Dermis microvascular lymphatic vessel endothelial cell (primary cell): ENCODE measurements around the gene DLGAP1. TPM values are rescaled to one million over a fixed set of nuclear protein-coding genes. Genes with fewer than 3 reads are reported as not detected.
"Not testable (repeated sequence)": the region's sequence is repeated elsewhere in the genome, so short reads cannot be mapped to it uniquely, and the experiment has no call there.

Source experiments
- DNase-seq, 2 donors: peaks; one replicate each; pipeline versions ENCODE4 v3.0.0 to v3.0.0-alpha.2; 2010; ENCODE audit warnings: low read depth in 2 of 2
- total RNA-seq: library from RNA; depleted of rRNA; stranded (reverse); fragments of >200 nt; gene quantifications from 2 replicates; pipeline ENCODE4 v1.2.1, GENCODE V29; 2014

The DLGAP1 gene
- total RNA-seq, 1 donor from 2014 or later = 0.13 TPM

GRCh38 chr18:3481696-3482210 lies 973.4 kb downstream of the DLGAP1 start:
- DNase-seq = peak in 1 of 2 donors; percentile 26

- DNase-seq = no peak
These were observed 974.1 kb downstream of the DLGAP1 start for GRCh38 chr18:3480827-3481573.

DNA sequence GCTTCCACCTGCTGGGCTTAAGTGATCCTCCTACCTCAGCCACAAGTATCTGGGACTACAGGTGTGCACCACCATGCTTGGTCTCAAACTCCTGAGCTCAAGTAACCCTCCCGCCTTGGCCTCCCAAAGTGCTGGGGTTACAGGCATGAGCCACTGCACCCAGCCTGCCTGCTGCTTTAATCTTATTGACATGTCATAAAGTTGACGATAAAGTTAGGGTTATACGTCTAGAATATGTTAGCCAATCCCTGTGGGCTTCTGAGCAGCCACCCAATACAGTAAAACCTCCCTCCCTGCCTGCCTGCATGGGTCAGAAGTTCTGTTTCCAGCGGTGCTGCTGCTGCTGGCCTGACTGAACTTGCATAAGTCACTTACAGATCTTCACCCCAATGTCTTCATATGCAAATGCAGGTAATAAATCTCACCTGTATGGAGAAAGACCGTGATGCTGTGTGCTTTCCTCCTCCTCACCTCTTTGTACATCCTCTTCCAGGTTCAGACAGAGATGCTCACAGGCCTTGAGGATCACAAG lies 975.1 kb downstream of the DLGAP1 start:
- DNase-seq = no peak

DNA sequence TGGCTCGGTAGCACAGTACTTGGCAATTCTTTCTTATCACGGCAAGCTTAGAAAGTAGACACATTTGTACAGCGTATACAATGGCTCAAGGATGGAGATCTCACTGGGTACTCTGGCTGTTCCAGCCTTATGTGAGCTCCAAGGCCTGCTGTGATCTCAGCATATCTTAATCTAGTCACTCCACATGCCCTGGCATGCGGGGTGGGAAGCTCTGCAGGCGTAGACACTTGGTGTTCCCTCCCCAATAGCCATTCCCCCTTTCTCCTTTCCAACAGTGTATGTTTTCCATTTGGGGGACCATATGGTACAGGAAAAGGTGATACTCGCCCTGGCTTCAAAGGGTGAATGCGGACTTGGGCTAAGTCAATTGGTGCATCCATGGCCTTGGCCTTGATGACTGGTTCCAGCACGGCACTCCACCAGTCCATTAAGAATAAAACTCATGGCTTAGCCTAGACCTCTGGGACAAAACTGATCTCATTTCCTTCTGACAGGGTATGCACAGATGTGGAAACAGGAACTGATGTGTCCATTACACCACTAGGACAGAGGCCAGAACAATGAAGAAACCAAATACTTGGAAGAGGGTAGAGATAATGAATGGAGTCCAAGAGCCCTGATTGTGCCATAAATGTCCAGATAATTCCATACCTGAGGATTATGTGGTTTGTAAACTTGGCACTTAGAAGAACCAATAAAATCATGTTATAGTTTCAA lies 976.7 kb downstream of the DLGAP1 start:
- no peak for DNase-seq

- peak in 1 of 2 donors; percentile 35 for DNase-seq
These were observed 982.2 kb downstream of the DLGAP1 start for GRCh38 chr18:3472681-3473544.

DNA sequence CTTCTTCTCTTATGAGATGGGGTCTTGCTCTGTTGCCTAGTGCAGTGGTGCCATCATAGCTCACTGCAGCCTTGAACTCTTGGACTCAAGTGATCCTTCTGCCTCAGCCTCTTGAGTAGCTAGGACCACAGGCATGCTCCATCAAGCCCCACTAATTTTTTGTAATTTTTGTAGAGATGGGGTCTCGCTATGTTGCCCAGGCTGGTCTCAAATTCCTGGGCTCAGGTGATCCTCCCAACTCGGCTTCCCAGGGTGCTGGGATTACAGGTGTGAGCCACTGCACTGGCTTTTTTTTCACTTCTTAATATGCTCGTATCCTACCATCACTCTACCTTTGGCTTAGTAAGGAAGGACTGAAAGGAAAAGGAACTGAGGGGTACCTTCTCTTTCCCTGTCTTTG lies 983.0 kb downstream of the DLGAP1 start:
- DNase-seq = not testable (repeated sequence)

DNA sequence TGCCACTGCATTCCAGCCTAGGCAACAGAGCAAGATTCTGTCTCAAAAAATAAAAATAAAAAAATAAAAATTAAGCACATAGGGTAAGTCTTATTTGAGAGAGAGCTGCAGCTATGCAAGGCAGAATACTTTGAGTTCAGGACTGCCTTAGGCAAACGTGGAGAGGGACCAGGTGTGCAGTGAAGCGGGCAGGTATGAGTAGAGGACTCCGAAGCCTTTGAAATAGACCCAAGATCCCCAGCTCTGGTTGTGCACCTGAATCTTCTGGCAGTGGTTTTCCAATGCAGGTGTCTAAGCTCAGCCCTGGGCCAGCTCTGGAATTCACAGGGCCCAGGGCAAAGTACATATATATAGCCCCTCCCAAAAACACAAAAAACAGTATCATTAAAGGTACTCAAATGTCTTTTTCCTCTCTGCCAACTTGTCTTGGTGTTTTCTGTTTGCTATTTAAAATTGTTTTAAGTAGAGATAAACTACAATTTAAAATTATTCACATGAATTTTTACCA lies 983.9 kb downstream of the DLGAP1 start:
- no peak for DNase-seq

GRCh38 chr18:3468833-3469232 lies 986.3 kb downstream of the DLGAP1 start:
- no peak for DNase-seq

DNA sequence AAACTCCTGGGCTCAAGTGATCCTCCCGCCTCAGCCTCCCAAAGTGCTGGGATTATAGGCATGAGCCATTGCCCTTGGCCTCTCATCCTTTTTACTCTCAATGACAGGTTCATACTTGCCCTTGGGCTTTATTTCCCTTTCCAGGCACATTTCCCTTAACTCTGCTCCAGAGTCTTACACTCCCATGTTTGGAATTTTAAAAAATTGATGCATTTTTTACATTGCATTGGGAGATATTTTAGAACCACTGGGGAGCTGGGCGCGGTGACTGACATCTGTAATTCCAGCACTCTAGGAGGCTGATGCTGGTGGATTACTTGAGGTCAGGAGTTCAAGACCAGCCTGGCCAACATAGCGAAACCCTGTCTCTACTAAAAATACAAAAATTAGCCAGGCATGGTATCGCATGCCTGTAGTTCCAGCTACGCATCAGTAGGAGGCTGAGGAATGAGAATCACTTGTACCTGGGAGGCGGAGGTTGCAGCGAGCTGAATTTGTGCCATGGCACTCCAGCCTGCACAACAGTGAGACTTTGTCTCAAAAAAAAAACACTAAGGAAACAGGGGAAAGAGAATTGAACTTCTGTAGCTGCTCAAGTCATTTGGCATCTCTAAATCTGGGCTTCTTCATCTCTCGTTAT lies 986.9 kb downstream of the DLGAP1 start:
- no peak for DNase-seq

- DNase-seq = peak in 1 of 2 donors; percentile 76
These were observed 988.2 kb downstream of the DLGAP1 start for GRCh38 chr18:3466872-3467271.

GRCh38 chr18:3466045-3466444 lies 989.1 kb downstream of the DLGAP1 start:
- peak in 1 of 2 donors; percentile 87 for DNase-seq

- DNase-seq = no peak
These were observed 992.1 kb downstream of the DLGAP1 start for GRCh38 chr18:3463051-3463450.

DNA sequence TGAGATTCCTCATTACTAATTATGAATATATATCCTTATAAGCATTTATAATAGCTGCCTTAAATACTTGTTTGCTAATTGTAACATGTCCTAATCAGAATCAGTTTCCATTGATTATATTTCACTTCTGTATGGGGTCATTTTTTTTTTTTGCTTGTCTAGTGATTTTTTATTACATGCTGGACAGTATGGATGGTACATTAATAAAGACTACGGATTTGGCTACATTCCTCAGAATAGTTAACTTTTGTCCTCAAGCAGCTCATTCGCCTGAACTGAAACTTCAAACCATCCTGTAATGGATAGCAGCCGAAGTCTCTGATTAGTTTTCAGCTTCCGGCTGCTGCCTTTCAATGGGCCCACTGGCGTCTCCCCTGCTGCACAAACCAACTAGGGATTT lies 993.4 kb downstream of the DLGAP1 start:
- no peak for DNase-seq

GRCh38 chr18:3460823-3461398 lies 994.2 kb downstream of the DLGAP1 start:
- DNase-seq = no peak

- DNase-seq = peak in 1 of 2 donors; percentile 46
These were observed 995.9 kb downstream of the DLGAP1 start for GRCh38 chr18:3458952-3459853.

- DNase-seq = no peak
These were observed 996.7 kb downstream of the DLGAP1 start for GRCh38 chr18:3458378-3458777.

DNA sequence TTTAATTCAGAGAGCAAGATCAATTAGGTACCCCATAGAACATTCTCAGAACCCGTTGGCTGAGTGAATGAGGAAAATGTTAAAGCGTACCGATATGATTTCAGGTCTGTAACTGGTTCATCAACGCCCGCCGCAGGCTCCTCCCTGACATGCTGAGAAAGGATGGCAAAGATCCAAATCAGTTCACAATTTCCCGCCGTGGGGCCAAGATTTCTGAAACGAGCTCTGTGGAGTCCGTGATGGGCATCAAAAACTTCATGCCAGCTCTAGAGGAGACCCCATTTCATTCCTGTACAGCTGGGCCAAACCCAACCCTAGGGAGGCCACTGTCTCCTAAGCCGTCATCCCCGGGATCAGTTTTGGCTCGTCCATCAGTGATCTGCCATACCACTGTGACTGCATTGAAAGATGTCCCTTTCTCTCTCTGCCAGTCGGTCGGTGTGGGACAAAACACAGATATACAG lies 997.8 kb downstream of the DLGAP1 start:
- no peak for DNase-seq

GRCh38 chr18:3456686-3457069 lies 998.4 kb downstream of the DLGAP1 start:
- DNase-seq = no peak
